ENCODE measurements around the gene SPON2. TPM values are rescaled to one million over a fixed set of nuclear protein-coding genes. Genes with fewer than 3 reads are reported as not detected.
A peak's percentile ranks its signal among the peaks of the same experiment; 100 is the strongest.

Gene SPON2
- total RNA-seq, 2 experiments from 2014 or later = 12.8 to 15.7 TPM

GRCh38 chr4:1137850-1138249 lies 34.5 kb downstream of the SPON2 start:
- Mint-ChIP-seq H3K9me3 (no peaks in the 10 kb centered on the region), H3K4me1 (ENCODE audit: low read depth) (peaks cover 25% of the 10 kb centered on the region), H3K36me3 (ENCODE audit: low read depth) (no peaks in the 10 kb centered on the region), H3K27me3 (no peaks in the 10 kb centered on the region), H3K27ac (no peak overlapping the region), H3K4me3 (peak overlapping the region; percentile 11)
- intact Hi-C loops (cut with DNase I, micrococcal nuclease) = no loop called here
- DNase-seq = peak in 1 of 14 experiments; percentile 19
- no peak for TF ChIP-seq CTCF (IDR thresholded peaks at IDR 0.05)
- Histone ChIP-seq H3K4me1 (ENCODE audit: insufficient read depth, low read length) (peaks cover 8% of the 10 kb centered on the region), H3K36me3 (ENCODE audit: insufficient read depth, low read length) (no peaks in the 10 kb centered on the region), H3K27me3 (ENCODE audit: control insufficient read depth in 1 of 2, insufficient read depth in 2 of 2, low read length in 2 of 2) (no peaks in the 10 kb centered on the region), H3K27ac (ENCODE audit: low read depth in 1 of 2, low read length in 2 of 2) (no peak overlapping the region), H3K9me3 (ENCODE audit: control insufficient read depth in 1 of 2, insufficient read depth in 1 of 2, low read length in 2 of 2) (peaks cover 0 to 5% of the 10 kb centered on the region in 2 experiments), H3K4me3 (ENCODE audit: low read length) (peak overlapping the region; percentile 45)
- CTCF ChIA-PET = no interaction called here
- no peak for ATAC-seq (ENCODE audit: poor library complexity)
- POLR2A ChIA-PET = interaction anchor here (0.7 to 1.9 kb wide), 5 partner anchors 31 to 210 kb away, joined by 3 to 9 read pairs (median 3); partner anchors contain the start of genes CTBP1 and UVSSA

- peak; percentile 41 for ATAC-seq (ENCODE audit: poor library complexity)
- Histone ChIP-seq H3K4me3 (ENCODE audit: low read length) (peak overlapping the region; percentile 45), H3K36me3 (ENCODE audit: insufficient read depth, low read length) (no peaks in the 10 kb centered on the region), H3K27me3 (ENCODE audit: control insufficient read depth in 1 of 2, insufficient read depth in 2 of 2, low read length in 2 of 2) (no peaks in the 10 kb centered on the region), H3K9me3 (ENCODE audit: control insufficient read depth in 1 of 2, insufficient read depth in 1 of 2, low read length in 2 of 2) (peaks cover 0 to 5% of the 10 kb centered on the region in 2 experiments), H3K27ac (ENCODE audit: low read depth in 1 of 2, low read length in 2 of 2) (no peak overlapping the region), H3K4me1 (ENCODE audit: insufficient read depth, low read length) (peaks cover 8% of the 10 kb centered on the region)
- intact Hi-C loops (cut with DNase I, micrococcal nuclease) = no loop called here
- H3K27ac Mint-ChIP-seq = peak overlapping the region; percentile 16
- H3K4me1 Mint-ChIP-seq (ENCODE audit: low read depth) = peaks cover 25% of the 10 kb centered on the region
- no peaks in the 10 kb centered on the region for H3K27me3 Mint-ChIP-seq
- peak in 2 of 14 experiments; percentile 32 to 62 for DNase-seq
- H3K9me3 Mint-ChIP-seq = no peaks in the 10 kb centered on the region
- ChIA-PET POLR2A (interaction anchor here (0.7 to 1.9 kb wide), 6 partner anchors 32 to 211 kb away, joined by 3 to 9 read pairs (median 4); partner anchors contain the start of genes CTBP1 and UVSSA), CTCF (no interaction called here)
- H3K36me3 Mint-ChIP-seq (ENCODE audit: low read depth) = no peaks in the 10 kb centered on the region
- no peak for TF ChIP-seq CTCF (IDR thresholded peaks at IDR 0.05)
- H3K4me3 Mint-ChIP-seq = peak overlapping the region; percentile 69
Measured at GRCh38 chr4:1137063-1137776, 35.2 kb downstream of the SPON2 start.

GRCh38 chr4:1136048-1136447 lies 36.3 kb downstream of the SPON2 start:
- Histone ChIP-seq H3K36me3 (ENCODE audit: insufficient read depth, low read length) (no peaks in the 10 kb centered on the region), H3K27me3 (ENCODE audit: control insufficient read depth in 1 of 2, insufficient read depth in 2 of 2, low read length in 2 of 2) (no peaks in the 10 kb centered on the region), H3K4me3 (ENCODE audit: low read length) (no peak overlapping the region), H3K9me3 (ENCODE audit: control insufficient read depth in 1 of 2, insufficient read depth in 1 of 2, low read length in 2 of 2) (peaks cover 0 to 5% of the 10 kb centered on the region in 2 experiments), H3K27ac (ENCODE audit: low read depth in 1 of 2, low read length in 2 of 2) (no peak overlapping the region), H3K4me1 (ENCODE audit: insufficient read depth, low read length) (peaks cover 8% of the 10 kb centered on the region)
- Mint-ChIP-seq H3K4me1 (ENCODE audit: low read depth) (peaks cover 25% of the 10 kb centered on the region), H3K27ac (peak overlapping the region; percentile 66), H3K9me3 (no peaks in the 10 kb centered on the region), H3K27me3 (no peaks in the 10 kb centered on the region), H3K36me3 (ENCODE audit: low read depth) (no peaks in the 10 kb centered on the region), H3K4me3 (peak overlapping the region; percentile 58)
- POLR2A ChIA-PET = interaction anchor here (0.9 kb wide), 1 partner anchor 112 kb away, joined by 5 read pairs; the partner anchor contains the start of gene CTBP1
- ATAC-seq (ENCODE audit: poor library complexity) (peak; percentile 74), DNase-seq (peak in 2 of 14 experiments; percentile 18 to 24)
- intact Hi-C loops (cut with DNase I, micrococcal nuclease) = no loop called here
- CTCF ChIA-PET = no interaction called here
- no peak for TF ChIP-seq CTCF (IDR thresholded peaks at IDR 0.05)

All from CD4-positive, alpha-beta T cell (primary cell).